Activated CD4-positive, alpha-beta T cell treated with anti-CD3 and anti-CD28 coated beads, Interleukin-2, amount 10 ng/mL, durations not matched to agents 7 days and 5 days (primary cell): ENCODE data around the gene MARCHF4. TPM values are rescaled to one million over a fixed set of nuclear protein-coding genes. Genes with fewer than 3 reads are reported as not detected.
A peak's percentile ranks its signal among the peaks of the same experiment; 100 is the strongest.

ENCODE experiments used
- CTCF ChIA-PET: fragments of 350-600 bp; sonication (Branson Sonifier 250); formaldehyde crosslinking; loops from one replicate; lab custom pipeline; 2021; ENCODE audit warnings: antibody characterized with exemption; lab: Charles Lee
- POLR2A ChIA-PET: fragments of 350-600 bp; sonication (Branson Sonifier 250); formaldehyde crosslinking; loops from one replicate; lab custom pipeline; 2021; ENCODE audit warnings: antibody characterized with exemption; lab: Charles Lee
- DNase-seq: peaks from one replicate; pipeline ENCODE4 v3.0.0-alpha.2; 2020
- H3K27ac Mint-ChIP-seq: one replicate; pipeline ENCODE4 v1.8.0; 2021; ENCODE audit warnings: mild to moderate bottlenecking, moderate library complexity, mixed read lengths
- H3K27me3 Mint-ChIP-seq: one replicate; pipeline ENCODE4 v1.8.0; 2021; ENCODE audit warnings: mixed read lengths
- H3K36me3 Mint-ChIP-seq: one replicate; pipeline ENCODE4 v1.8.0; 2021; ENCODE audit warnings: low read depth, mixed read lengths
- H3K4me1 Mint-ChIP-seq: one replicate; pipeline ENCODE4 v1.8.0; 2021; ENCODE audit warnings: mixed read lengths
- H3K4me3 Mint-ChIP-seq: one replicate; pipeline ENCODE4 v1.8.0; 2021; ENCODE audit warnings: mild to moderate bottlenecking, moderate library complexity, mixed read lengths
- H3K9me3 Mint-ChIP-seq: one replicate; pipeline ENCODE4 v1.8.0; 2021; ENCODE audit warnings: mixed read lengths
- total RNA-seq, 2 experiments: library from RNA; stranded (reverse); gene quantifications; one replicate each; pipeline ENCODE4 v1.2.3, GENCODE V29; 2021

Gene MARCHF4
- total RNA-seq = not detected

- peak; percentile 60 for DNase-seq
- Mint-ChIP-seq H3K27ac (no peak within 1 kb of the TSS), H3K4me3 (no peak within 1 kb of the TSS), H3K27me3 (peaks cover 59% of the 10 kb centered on the region), H3K9me3 (no peaks in the 10 kb centered on the region), H3K36me3 (no peaks in the 10 kb centered on the region), H3K4me1 (peaks cover 13% of the 10 kb centered on the region)
- CTCF ChIA-PET = interaction anchor here (1.1 kb wide), 1 partner anchor 150 kb away, joined by 4 read pairs; no protein-coding TSS in a partner anchor
- POLR2A ChIA-PET = no interaction called here
These were observed at the start of gene MARCHF4 for GRCh38 chr2:216371721-216372702. MARCHF4 (minus strand) TSS chr2:216372483; CDS start chr2:216370260, 2,223 bp downstream.

- H3K36me3 Mint-ChIP-seq = peaks cover 59% of the 10 kb centered on the region
- CTCF ChIA-PET = no interaction called here
- H3K27ac Mint-ChIP-seq = no peak overlapping the region
These were observed 48.3 kb upstream of the MARCHF4 start for GRCh38 chr2:216420367-216421101.

DNA sequence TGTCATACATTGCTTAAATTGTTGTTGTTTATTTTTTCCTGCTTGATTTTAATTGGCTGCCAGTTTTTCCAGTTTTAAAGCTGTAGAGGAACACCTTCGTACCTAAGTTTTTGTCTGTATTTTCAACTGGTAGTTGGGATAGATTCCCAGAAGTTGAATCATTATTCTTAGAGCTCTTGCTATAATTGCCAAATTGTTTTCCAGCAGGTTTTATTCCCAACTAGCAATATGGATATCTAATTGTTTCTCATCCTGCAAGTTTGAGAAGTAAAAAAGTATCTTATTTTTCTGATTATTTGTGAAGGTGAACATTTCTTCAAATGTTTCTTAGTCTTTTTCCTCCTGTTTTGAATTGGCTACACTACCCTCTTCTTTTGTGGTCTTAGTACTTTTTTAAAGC is 46.7 kb upstream of the MARCHF4 start:
- POLR2A ChIA-PET = no interaction called here
- Mint-ChIP-seq H3K27ac (no peak overlapping the region), H3K4me1 (peaks cover 13% of the 10 kb centered on the region), H3K9me3 (no peaks in the 10 kb centered on the region), H3K27me3 (no peaks in the 10 kb centered on the region), H3K4me3 (no peak overlapping the region), H3K36me3 (peaks cover 53% of the 10 kb centered on the region)
- CTCF ChIA-PET = no interaction called here
- DNase-seq = no peak

More at GRCh38 chr2:216420367-216421101, 48.3 kb upstream of the MARCHF4 start:
- Mint-ChIP-seq H3K27me3 (no peaks in the 10 kb centered on the region), H3K9me3 (peaks cover 5% of the 10 kb centered on the region), H3K4me1 (peaks cover 13% of the 10 kb centered on the region), H3K4me3 (no peak overlapping the region)
- POLR2A ChIA-PET = no interaction called here
- no peak for DNase-seq

DNA sequence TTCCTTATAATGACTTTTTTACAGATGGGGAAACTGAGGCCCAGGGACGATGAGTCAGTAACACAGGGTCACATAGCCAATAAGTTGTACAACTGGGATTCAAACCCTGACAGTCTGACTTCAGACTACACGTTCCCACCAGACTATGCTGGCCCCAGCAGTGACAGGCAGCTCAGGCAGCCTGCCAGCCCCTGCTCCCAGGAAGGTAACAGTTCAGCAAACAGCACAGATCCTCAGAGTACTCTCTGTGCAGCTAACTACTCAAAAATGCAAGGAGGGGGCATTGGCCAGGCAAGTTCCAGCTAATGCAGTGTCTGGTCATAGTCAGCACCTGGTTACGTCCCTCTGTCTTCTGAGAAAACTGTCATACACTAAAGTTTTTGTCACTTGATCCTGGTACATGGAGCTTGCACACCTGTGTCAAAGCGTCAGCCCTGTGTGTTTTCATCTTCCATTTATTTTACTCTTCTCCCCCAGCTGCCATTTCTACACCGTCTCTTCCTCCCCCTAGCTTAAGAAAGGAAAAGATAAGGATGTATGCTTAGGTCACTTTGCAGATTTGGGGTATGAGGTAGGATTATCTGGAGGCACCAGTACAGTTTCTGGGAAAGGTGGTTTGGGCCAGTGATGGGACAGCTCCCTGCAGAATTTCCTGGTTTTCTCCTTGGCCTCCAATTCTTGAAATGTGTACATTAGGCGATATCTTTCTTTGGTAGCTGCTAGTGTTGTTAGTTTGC is 44.5 kb upstream of the MARCHF4 start:
- Mint-ChIP-seq H3K4me1 (peaks cover 28% of the 10 kb centered on the region), H3K4me3 (no peak overlapping the region), H3K9me3 (no peaks in the 10 kb centered on the region), H3K27ac (no peak overlapping the region), H3K27me3 (no peaks in the 10 kb centered on the region), H3K36me3 (peaks cover 45% of the 10 kb centered on the region)
- ChIA-PET POLR2A (interaction anchor here (0.6 kb wide), 1 partner anchor 25 kb away, joined by 4 read pairs; no protein-coding TSS in a partner anchor), CTCF (interaction anchor here (0.9 to 1.8 kb wide), 3 partner anchors 9 to 307 kb away, joined by 4 to 9 read pairs (median 5); no protein-coding TSS in a partner anchor)
- no peak for DNase-seq

DNA sequence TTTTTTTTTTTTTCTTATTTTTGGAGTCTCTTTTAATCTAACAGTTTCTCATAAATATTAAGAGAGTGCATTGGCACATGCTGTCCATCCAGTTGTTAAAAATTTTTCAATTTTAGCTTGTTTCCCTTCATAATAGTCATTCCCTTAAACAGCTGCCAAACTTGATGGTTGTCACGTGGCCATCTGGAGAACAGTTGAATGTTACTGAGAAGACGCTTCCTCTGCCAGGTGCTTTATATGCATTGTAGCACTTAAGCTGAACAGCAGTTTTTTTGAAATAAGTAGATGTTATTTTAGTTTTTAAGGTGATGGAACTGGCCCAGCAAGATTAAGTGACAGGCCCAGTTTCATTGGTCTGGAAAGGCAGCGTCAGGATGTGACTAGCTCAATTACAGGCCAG is 43.3 kb upstream of the MARCHF4 start:
- H3K4me1 Mint-ChIP-seq = peaks cover 32% of the 10 kb centered on the region
- no peaks in the 10 kb centered on the region for H3K27me3 Mint-ChIP-seq
- H3K27ac Mint-ChIP-seq = no peak overlapping the region
- DNase-seq = no peak
- H3K36me3 Mint-ChIP-seq = peaks cover 41% of the 10 kb centered on the region
- CTCF ChIA-PET = interaction anchor here (0.9 to 1.8 kb wide), 4 partner anchors 8 to 59 kb away, joined by 3 to 9 read pairs (median 4); no protein-coding TSS in a partner anchor
- POLR2A ChIA-PET = no interaction called here
- no peaks in the 10 kb centered on the region for H3K9me3 Mint-ChIP-seq
- no peak overlapping the region for H3K4me3 Mint-ChIP-seq

- peaks cover 32% of the 10 kb centered on the region for H3K4me1 Mint-ChIP-seq
- peaks cover 35% of the 10 kb centered on the region for H3K36me3 Mint-ChIP-seq
- ChIA-PET CTCF (interaction anchor here (1.3 kb wide), 1 partner anchor 9 kb away, joined by 3 read pairs; no protein-coding TSS in a partner anchor), POLR2A (no interaction called here)
- DNase-seq = no peak
- H3K27ac Mint-ChIP-seq = no peak overlapping the region
- no peak overlapping the region for H3K4me3 Mint-ChIP-seq
- no peaks in the 10 kb centered on the region for H3K27me3 Mint-ChIP-seq
- no peaks in the 10 kb centered on the region for H3K9me3 Mint-ChIP-seq
These were observed 42.6 kb upstream of the MARCHF4 start for GRCh38 chr2:216414772-216415319.

- peaks cover 30% of the 10 kb centered on the region for H3K4me1 Mint-ChIP-seq
- H3K27ac Mint-ChIP-seq = no peak overlapping the region
- CTCF ChIA-PET = interaction anchor here (0.6 kb wide), 2 partner anchors 24 to 319 kb away, joined by 3 to 5 read pairs; no protein-coding TSS in a partner anchor
- peaks cover 32% of the 10 kb centered on the region for H3K36me3 Mint-ChIP-seq
- peak overlapping the region; percentile 88 for H3K4me3 Mint-ChIP-seq
- DNase-seq = no peak
- H3K9me3 Mint-ChIP-seq = no peaks in the 10 kb centered on the region
- H3K27me3 Mint-ChIP-seq = no peaks in the 10 kb centered on the region
- POLR2A ChIA-PET = no interaction called here
These were observed 41.6 kb upstream of the MARCHF4 start for GRCh38 chr2:216413882-216414281.

GRCh38 chr2:216412022-216412999 is 40.0 kb upstream of the MARCHF4 start, which contains the start of gene SMARCAL1:
SMARCAL1 (plus strand) TSS chr2:216412484; CDS start chr2:216414705, 2,221 bp downstream.
- H3K27ac Mint-ChIP-seq = peak within 1 kb of the TSS; percentile 93
- peak; percentile 99 for DNase-seq
- H3K4me1 Mint-ChIP-seq = peaks cover 20% of the 10 kb centered on the region
- H3K9me3 Mint-ChIP-seq = no peaks in the 10 kb centered on the region
- H3K27me3 Mint-ChIP-seq = peaks cover 8% of the 10 kb centered on the region
- CTCF ChIA-PET = interaction anchor here (0.6 to 1.2 kb wide), 5 partner anchors 9 to 337 kb away, joined by 3 to 8 read pairs (median 4); no protein-coding TSS in a partner anchor
- POLR2A ChIA-PET = no interaction called here
- peaks cover 22% of the 10 kb centered on the region for H3K36me3 Mint-ChIP-seq
- H3K4me3 Mint-ChIP-seq = peak within 1 kb of the TSS; percentile 88

GRCh38 chr2:216410550-216410949 is 38.3 kb upstream of the MARCHF4 start:
- DNase-seq = no peak
- peaks cover 11% of the 10 kb centered on the region for H3K27me3 Mint-ChIP-seq
- H3K4me3 Mint-ChIP-seq = no peak overlapping the region
- H3K36me3 Mint-ChIP-seq = peaks cover 19% of the 10 kb centered on the region
- peaks cover 19% of the 10 kb centered on the region for H3K4me1 Mint-ChIP-seq
- ChIA-PET CTCF (no interaction called here), POLR2A (no interaction called here)
- H3K9me3 Mint-ChIP-seq = no peaks in the 10 kb centered on the region
- H3K27ac Mint-ChIP-seq = no peak overlapping the region

DNA sequence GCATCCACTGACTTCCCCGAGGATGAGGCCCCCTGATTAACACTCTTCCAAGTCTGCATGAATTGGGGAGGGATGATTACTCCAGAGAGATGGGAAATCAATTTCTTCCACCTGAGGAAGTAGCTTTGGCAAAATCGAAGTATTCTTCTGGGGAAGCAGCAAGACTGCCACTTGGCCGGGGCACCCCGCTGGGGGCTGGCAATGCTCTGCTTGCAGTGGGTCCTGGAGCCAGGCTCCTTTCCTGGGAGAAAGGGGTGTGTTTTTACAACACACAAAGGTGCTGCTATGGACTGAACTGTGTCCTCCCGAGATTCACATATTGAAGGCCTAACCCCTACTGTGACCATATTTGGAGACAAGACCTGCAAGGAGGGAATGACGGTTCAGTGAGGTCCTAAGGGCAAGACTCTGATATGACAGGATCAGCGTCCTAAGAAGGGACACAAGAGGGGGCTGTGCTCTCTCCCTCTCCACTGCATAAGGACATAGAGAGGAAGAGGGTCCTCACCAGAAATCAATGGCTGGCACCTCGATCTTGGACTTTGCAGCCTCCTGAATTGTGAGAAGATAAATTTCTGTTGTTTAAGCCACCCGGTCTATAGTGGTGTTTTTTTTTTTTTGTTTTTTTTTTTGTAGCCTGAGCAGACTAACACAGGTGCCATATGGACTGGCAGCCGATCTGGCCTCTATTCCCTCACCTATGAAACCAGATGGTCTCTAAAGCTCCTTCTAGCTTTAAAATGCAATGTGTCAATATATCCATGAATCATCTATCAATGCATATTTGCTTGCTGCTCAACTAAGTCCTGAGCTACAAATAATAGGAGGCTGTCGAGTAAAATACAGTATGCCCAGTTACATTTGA is 36.4 kb upstream of the MARCHF4 start:
- Mint-ChIP-seq H3K4me1 (peaks cover 17% of the 10 kb centered on the region), H3K27ac (no peak overlapping the region), H3K4me3 (no peak overlapping the region), H3K9me3 (no peaks in the 10 kb centered on the region), H3K36me3 (peaks cover 6% of the 10 kb centered on the region), H3K27me3 (peaks cover 15% of the 10 kb centered on the region)
- POLR2A ChIA-PET = interaction anchor here (0.7 kb wide), 1 partner anchor 300 kb away, joined by 3 read pairs; no protein-coding TSS in a partner anchor
- DNase-seq = no peak
- CTCF ChIA-PET = interaction anchor here (1.2 kb wide), 1 partner anchor 9 kb away, joined by 4 read pairs; no protein-coding TSS in a partner anchor
